HG02678 (cell line): ENCODE data around the gene DIAPH3.

Experiments
- ATAC-seq: cut with Tn5 transposase; IDR thresholded peaks from one replicate; pipeline ENCODE4 v1.9.1; 2021; ENCODE audit warnings: mild to moderate bottlenecking, moderate library complexity; ENCODE audit not compliant: unreplicated experiment

DIAPH3 gene

GRCh38 chr13:59970847-59971246 lies 192.9 kb downstream of the DIAPH3 start:
- ATAC-seq, result no peak

GRCh38 chr13:59963827-59964226 lies 199.9 kb downstream of the DIAPH3 start:
- no peak for ATAC-seq

- no peak for ATAC-seq
Measured at GRCh38 chr13:59963383-59963782, 200.3 kb downstream of the DIAPH3 start.

GRCh38 chr13:59962343-59962742 lies 201.4 kb downstream of the DIAPH3 start:
- ATAC-seq, result no peak

GRCh38 chr13:59960683-59961082 lies 203.0 kb downstream of the DIAPH3 start:
- no peak for ATAC-seq

GRCh38 chr13:59957438-59957837 lies 206.3 kb downstream of the DIAPH3 start:
- no peak for ATAC-seq

- no peak for ATAC-seq
Measured at GRCh38 chr13:59954601-59955000, 209.1 kb downstream of the DIAPH3 start.

- ATAC-seq, result no peak
Measured at GRCh38 chr13:59951011-59951410, 212.7 kb downstream of the DIAPH3 start.

GRCh38 chr13:59950266-59950665 lies 213.5 kb downstream of the DIAPH3 start:
- no peak for ATAC-seq

GRCh38 chr13:59948686-59949085 lies 215.0 kb downstream of the DIAPH3 start:
- no peak for ATAC-seq

GRCh38 chr13:59946944-59947343 lies 216.8 kb downstream of the DIAPH3 start:
- ATAC-seq, result no peak

- ATAC-seq, result no peak
Measured at GRCh38 chr13:59931621-59932020, 232.1 kb downstream of the DIAPH3 start.

- ATAC-seq, result no peak
Measured at GRCh38 chr13:59924256-59924655, 239.5 kb downstream of the DIAPH3 start.

- ATAC-seq, result no peak
Measured at GRCh38 chr13:59915252-59915651, 248.5 kb downstream of the DIAPH3 start.

- no peak for ATAC-seq
Measured at GRCh38 chr13:59914556-59914955, 249.2 kb downstream of the DIAPH3 start.

GRCh38 chr13:59906413-59907049 lies 257.2 kb downstream of the DIAPH3 start:
- ATAC-seq, result no peak

GRCh38 chr13:59901191-59901590 lies 262.5 kb downstream of the DIAPH3 start:
- ATAC-seq, result no peak

- no peak for ATAC-seq
Measured at GRCh38 chr13:59898066-59898465, 265.7 kb downstream of the DIAPH3 start.

GRCh38 chr13:59893266-59893665 lies 270.5 kb downstream of the DIAPH3 start:
- no peak for ATAC-seq

GRCh38 chr13:59891053-59891452 lies 272.7 kb downstream of the DIAPH3 start:
- no peak for ATAC-seq

- no peak for ATAC-seq
Measured at GRCh38 chr13:59890054-59890453, 273.7 kb downstream of the DIAPH3 start.

GRCh38 chr13:59888408-59888807 lies 275.3 kb downstream of the DIAPH3 start:
- no peak for ATAC-seq

- ATAC-seq, result no peak
Measured at GRCh38 chr13:59885076-59885475, 278.7 kb downstream of the DIAPH3 start.
